ENCODE measurements around the gene KRT15.
"Not testable (repeated sequence)": the region's sequence is repeated elsewhere in the genome, so short reads cannot be mapped to it uniquely, and the experiment has no call there.

The KRT15 gene

DNA sequence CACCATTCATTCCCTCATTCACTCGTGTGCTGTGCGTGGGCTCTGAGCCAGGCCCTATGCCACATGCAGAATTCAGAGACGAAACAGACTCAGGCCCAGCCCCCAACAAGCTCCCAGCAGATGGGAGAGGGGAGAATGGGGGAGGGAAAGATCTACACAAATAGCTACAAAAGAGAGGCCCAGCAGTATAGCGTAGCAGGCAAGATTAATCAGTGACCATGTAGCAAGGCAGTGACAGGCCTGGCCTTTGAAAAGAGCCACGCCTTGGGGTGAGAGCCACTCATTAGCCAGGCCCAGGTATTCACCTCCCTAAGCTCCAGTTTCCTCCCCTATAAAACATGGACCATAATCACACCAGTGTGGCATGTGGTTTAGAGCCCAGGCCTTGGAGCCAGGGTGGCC lies 25.8 kb upstream of the KRT15 start:
- DNase-seq (ENCODE audit: low spot score): no peak

DNA sequence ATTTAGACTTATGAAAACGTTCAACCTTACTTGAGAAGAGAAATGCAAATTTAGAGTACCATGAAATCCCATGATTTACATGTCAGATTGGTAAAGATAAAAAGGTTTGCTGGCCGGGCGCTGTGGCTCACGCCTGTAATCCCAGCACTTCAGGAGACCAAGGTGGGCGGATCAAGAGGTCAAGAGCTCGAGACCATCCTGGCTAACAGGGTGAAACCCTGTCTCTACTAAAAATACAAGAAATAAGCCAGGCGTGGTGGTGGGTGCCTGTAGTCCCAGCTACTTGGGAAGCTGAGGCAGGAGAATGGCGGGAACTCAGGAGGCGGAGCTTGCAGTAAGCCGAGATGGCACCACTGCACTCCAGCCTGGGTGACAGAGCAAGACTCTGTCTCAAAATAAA lies 24.1 kb upstream of the KRT15 start:
- not testable (repeated sequence) for DNase-seq (ENCODE audit: low spot score)

DNA sequence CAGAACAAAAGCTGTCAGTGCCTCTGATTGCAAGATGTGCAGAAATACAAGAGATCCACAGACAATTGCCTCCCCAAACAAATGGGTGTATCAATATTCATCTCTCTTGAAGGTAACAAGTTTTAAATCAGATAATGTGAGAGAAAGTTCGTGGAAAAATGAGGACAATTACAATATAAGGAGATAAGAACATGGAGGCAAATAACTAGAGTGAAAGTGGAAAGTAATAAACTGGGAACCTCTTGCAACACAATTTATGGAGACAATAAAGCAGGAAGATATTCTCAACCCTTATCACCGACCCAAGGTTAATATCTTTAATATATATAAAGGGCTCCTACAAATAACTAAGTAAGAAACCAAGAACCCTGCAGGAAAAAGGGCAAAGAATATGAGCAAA lies 23.7 kb upstream of the KRT15 start:
- DNase-seq (ENCODE audit: low spot score): no peak

DNA sequence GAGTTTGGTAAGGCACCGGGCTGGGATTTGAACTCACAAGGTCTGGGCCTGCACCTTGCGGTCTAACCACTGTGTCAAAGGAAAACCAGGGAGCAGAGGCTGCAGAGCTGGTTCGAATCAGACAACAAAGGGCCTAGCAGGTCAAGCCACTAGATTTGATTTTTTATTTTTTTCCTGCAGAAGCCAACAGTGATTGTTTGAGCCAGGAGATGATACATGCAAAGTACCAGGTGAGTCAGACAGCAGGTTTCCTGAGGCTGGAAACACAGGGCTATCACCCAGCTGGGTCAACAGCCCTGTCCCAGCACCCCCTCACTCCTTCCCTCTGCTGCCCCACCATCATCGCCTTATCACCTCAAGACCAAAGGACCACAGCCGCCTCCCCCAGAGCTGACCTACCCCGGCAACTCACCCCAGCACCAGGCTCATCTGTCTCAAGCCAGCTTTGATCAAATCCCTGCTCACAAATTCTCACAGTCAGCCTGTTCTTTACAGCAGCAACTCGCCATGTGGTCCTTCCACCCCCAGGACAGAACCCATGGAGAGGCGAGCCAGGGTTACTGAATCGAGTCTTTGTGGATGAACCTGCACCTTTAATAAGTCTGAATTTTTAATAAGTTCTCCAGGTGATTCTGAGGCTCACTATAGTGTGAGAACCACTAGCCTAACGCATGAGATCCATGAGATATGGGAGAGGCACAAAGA lies 22.4 kb upstream of the KRT15 start:
- DNase-seq (ENCODE audit: low spot score): no peak

DNA sequence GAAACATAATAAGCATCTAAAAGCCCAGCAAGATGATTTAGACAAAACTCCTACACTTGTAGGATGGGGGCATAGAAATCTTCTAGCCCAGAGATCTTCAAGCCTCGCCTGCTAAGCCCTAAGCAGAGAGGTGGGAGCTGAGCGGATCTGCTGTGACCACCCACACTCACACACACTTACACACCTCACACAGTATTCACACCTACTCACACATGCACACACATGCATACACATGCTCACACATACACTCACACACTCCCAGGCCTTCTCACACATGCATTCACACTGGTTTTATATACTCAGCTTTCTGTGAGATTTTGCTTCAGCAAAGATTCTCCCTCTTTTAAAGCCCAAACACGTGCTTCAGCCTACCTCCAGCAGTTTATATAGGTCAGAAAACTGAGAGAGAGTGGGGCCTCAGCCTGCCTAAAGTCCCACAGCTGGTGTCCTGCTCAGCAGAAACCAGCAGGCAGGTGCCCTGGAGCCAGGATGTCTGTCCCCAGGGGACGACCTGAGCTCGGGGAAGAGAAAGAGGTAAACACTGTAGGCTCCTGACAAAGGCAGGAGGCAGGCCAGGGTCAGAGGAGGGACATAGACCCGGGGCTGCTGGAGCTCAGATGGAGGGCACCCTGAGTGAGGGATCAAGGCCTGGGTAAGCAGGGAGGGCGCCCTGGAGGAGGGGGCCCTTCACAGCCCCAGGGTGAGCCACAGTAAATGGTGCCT lies 21.4 kb upstream of the KRT15 start:
- DNase-seq (ENCODE audit: low spot score): no peak

DNA sequence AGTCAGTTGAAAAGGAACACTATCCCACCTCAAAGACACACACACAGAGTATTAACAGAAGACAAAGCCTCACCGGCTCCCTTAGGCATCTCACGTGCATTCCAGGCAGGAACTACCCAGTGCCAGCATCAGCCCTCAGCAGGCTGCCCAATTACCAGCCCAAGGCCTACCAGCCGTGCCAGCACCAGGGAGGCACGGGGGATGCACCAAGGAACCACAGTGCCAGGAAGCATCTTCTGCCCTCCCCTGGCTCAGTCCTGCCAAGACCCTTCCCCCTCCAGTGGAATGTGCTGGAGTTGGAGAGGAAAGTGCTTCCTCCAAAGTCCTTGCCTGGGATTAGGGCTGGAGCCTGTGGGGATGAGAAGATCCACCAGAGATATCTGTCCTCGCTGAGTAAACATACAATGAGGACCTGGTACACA lies 20.4 kb upstream of the KRT15 start:
- DNase-seq (ENCODE audit: low spot score): no peak

DNA sequence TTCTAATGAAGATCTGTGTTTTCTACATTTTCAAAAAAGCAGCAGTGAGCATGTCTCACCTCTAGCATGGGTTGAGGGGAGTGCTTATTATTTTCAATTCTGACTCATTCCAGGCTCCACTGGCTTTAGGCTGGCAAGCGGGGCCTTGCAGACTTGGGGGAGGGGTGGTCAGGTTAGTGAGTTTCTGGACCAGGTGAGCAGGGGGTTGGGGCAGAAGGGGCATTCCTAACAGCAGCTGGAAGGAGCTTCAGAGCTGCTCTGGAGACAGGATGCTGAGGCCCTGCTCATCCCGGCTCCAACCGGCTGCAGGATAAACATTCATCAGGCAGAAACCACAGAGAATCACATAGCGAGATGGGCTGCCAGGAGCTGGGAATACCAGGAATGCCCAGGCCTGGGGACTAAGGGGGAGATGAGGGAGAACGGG lies 19.9 kb upstream of the KRT15 start:
- DNase-seq (ENCODE audit: low spot score): peak; percentile 56

DNA sequence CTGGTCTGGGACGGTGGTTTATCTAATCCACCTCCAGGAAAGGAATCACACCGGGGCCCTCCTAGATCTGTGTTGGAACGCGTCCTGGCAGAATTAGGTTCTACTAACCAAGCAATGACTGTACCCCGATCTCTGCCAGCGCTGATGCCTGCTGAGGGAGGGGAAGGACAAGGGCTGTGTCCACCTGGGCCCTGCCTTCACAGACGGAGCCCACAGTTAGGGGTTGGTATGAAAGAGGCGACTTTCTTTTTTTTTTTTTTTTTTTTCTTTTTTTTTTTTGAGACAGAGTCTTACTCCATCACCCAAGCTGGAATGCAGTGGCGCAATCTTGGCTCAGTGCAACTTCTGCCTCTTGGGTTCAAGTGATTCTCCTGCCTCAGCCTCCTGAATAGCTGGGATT lies 19.3 kb upstream of the KRT15 start:
- DNase-seq (ENCODE audit: low spot score): no peak

DNA sequence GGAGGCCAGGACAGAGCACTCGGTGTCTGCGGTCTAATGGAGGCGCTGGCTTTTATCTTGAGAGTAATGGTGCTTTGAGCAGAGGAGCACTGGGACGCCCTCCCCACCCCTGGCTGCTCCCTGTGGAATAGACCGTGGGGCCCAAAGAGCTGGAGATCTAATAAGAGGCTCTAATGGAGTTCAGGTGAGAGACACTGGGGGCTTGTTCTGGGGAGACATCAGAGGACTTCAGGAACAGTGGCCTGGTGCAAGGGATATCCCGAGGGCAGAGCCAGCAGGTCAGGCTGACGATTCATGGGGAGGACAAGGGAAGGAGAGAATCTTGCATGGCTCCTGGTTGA lies 18.9 kb upstream of the KRT15 start:
- no peak for DNase-seq (ENCODE audit: low spot score)

DNA sequence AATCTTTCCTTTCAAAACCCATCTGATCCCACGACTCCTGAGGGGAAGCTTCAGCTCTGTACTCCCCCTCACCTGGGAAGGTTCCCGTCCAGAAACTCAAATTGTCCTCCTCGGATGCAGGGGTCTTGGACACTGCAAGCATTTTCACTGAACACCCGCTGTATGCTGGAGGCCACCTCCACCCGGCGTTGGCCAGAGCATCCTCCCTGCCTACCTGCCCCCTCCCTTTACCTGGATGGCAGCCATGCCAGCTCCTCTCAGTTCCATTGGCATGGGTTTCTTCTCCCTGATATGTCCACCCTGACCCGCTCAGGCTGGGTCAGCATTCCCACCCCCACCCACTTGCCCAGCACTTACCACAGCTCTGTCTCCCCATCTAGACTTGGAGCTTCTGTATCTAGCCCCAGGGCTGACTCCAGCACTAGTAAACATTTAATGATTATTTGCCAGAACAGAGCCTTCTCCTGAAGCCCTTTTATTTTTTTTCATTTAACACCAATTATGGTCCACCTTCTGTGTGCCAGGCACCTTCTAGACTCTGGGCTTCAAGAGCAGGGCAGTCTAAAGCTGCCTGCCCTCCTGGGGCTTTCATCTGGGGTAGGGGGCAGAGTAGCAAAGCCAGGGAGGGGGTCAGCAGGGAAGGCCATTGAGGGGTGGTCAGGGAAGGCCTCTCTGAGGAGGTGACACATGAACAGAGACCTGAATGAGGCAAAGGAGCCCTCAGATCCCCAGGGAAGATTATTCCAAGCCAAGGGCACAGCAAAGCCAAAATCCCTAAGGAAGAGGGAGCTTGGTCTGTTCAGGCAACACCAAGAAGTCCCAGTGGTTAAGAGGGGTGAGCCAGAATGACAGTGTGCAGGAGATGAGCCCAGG lies 18.3 kb upstream of the KRT15 start:
- DNase-seq (ENCODE audit: low spot score): no peak

DNA sequence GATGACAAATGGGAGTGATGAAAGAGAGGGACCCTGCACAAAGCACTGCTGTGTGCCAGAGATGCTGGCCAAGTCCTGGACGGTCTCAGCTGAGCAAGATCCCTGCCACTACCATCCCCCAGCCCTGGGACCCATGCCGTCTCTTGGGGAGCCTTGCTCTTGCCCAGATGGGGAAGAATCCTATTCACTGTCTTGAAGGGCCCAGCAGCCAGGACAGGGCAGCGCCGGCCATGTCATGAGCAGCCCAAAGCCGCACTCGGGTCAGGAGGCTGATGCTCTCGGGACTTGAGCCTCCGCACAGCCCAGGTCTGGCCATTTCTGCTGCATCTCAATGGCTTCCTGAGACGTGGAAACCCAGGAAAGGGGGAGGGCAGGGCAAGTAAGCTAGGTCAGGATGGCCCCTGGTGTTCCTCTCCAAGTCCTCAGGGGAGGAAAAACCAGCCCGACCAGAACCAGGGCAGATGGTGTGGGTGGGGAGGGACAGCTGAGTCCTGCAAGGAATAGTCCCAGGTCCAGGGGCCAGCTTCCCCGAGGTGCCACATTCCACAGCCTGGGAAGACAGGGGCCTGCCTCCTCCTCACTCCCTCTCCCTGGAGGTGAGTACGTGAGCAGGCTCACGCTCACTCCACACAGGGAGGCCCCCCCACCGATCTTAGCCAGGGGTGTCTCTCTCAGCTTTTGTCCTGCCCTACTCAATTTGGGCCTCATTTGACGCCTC lies 17.2 kb upstream of the KRT15 start:
- no peak for DNase-seq (ENCODE audit: low spot score)

DNA sequence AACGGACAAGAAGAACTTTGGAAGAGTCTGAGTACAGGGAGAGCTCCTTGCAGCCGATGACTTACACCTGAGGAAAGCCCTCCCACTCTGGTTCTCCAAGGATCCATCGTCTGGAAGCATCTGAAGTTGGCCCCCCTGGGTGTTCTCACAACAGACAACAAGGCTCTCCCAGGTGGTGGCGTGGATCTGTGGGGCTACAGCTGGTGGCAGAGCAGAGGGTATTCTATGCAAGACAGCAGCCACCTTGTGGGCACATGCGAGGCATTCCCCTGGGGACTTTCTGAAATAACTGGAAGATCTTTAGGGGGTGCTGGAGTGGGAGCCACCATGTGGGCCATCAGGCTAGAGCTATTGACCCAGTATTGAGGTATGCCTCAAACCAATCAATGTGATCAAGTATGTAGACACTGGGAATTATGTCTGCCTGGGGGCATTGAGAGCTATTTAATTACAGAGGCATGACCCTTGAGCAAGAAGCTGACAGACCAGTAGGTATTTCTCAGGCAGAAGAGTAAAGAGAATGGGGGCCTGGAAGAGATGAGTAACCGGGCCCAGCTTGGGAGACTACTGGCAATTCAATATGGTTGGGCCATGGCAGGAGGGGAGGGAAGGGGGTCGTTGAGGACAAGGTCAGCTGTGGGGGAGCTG lies 16.3 kb upstream of the KRT15 start:
- no peak for DNase-seq (ENCODE audit: low spot score)

DNA sequence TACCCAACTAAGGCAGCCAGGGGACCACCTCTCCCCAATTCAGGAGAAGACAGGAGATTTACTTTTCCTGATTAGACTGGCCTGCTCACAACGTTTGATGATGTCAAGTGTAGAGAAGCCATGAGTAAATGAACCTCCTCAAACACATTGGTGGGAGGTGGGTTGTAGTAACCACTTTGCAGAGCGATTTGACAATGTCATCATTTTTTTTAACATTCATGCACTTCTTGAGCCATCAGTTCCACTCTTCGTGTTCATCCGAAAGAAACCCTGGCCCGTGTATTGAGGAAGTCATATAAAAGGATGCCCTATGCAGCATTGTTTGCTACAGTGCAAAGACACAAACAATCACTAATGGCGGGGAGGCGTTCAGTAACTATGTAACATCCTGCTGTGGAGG lies 14.9 kb upstream of the KRT15 start:
- DNase-seq (ENCODE audit: low spot score): no peak

DNA sequence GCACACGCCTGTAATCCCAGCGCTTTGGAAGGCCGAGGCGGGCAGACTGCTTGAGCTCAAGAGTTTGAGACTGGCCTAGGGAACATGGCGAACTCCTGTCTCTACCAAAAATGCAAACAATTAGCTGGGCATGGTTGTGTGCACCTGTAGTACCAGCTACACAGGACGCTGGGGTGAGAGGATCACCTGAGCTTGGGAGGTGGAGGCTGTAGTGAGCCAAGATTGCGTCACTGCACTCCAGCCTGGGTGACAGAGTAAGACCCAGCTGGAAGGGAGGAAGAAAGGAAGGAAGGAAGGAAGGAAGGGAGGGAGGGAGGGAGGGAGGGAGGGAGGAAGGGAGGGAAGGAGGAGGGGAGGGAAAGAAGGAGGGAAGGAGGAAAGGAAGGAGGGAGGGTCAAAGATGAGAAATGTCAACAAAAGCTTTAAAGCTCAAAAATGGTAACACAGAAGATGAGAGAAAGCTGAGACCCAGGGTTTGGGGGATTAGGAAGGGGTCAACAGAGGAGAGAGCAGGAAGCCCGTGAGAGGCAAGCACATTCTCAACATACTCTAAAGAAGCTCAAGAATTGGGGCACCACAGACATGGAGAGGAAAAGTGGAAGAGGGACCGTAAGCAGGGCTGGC lies 14.4 kb upstream of the KRT15 start:
- DNase-seq (ENCODE audit: low spot score): no peak

DNA sequence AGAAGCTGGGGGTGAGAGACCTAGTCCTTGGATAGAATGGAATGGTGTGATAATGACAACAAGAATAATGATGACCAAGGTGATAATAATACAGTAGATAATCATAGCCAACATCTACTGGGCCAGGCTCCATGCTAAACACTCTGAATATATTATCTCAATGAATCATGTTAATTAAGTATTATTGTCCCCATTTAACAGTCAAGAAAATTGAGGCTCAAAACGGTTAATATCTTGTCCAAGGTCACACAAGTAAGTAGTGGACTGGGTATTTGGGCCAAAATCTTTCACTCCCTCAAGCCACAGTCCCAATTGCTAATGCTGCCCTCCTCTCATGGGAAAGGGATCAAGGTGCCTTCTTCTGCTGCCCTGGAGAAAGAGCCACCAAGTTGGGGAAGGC lies 13.3 kb upstream of the KRT15 start:
- no peak for DNase-seq (ENCODE audit: low spot score)

DNA sequence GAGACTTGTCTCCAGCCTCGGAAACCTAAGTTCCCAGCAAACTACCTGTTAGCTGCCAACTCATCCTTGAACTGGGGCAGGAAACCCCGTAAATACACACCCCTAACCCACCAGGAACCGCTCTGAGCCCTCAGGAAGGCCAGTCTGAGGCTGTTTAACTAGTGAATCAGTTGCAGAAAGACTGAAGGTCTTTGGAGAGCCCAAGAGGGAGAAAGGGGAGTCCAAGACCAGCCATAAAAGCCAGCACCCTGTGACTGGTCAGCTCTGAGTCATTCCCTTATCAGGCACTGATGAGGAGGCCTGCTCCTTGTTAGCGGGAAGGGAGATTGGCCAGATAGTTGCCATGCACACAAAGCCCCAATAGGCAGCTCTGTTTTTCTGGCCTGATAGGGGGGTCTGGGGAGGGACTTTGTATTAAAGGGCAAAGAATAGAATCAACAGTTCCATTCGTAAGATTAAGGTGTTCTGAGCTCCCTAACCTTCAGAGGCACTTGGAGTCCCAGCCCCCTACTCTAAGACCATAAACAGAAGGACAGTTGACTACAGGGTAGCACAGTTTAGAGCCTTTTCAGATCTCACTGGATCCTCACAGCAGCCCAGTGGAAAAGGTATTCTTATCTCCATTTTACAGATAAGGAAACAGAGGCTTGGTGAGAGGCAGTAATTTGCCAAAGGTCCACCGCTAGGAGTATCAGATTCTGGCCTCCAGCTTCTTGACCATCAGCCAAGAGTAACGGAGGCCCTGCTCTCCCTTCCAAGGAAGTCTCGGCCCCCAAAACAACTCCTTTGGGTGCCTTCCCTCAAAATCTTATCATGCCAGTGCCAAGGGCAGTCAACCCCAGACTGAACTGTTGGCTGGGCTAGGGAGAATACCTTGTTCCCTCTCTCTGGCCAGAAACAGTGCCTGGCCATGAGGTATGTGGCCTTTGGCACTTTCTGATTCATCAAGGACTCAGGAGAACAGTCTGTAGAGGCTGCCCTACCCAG lies 11.7 kb upstream of the KRT15 start:
- peak; percentile 78 for DNase-seq (ENCODE audit: low spot score)

DNA sequence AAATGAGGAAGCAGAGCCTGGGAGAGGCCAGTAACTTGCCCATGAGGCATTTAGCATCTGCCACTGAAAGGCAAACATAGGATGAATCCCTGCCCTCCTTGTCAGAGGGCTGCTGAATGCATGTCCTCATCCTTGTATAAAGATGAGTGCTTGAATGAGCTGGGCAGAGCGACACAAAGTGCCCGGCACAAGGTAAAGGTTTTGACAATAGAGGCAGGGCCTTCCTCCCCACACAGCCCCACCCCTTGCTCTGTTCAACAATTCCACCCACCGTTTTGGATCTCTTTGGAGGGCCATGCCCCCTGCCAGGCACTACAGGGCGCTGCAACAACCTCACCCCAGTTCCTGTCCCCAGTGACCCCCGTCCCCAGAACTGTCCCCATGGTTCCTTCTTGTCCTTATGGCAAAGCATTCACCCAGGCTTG lies 10.8 kb upstream of the KRT15 start:
- DNase-seq (ENCODE audit: low spot score): no peak

DNA sequence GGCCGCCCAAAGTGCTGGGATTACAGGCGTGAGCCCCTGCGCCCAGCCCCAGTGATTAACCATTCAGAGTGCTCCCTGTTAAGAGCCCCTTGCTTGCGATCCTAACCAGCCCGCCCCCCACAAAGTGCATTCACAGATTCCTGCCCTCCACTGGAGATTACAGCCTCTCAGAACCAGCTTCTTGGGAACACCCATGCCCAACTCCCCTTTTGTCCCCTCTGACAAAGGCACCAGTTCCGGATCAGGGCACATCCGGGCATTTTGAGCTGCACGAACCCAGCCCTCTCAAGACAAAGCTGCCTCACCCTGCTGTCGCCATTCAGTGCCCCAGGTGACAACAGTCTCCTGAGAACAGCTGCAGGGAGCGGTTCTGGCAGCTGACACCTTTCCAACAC lies 10.3 kb upstream of the KRT15 start:
- DNase-seq (ENCODE audit: low spot score): no peak

DNA sequence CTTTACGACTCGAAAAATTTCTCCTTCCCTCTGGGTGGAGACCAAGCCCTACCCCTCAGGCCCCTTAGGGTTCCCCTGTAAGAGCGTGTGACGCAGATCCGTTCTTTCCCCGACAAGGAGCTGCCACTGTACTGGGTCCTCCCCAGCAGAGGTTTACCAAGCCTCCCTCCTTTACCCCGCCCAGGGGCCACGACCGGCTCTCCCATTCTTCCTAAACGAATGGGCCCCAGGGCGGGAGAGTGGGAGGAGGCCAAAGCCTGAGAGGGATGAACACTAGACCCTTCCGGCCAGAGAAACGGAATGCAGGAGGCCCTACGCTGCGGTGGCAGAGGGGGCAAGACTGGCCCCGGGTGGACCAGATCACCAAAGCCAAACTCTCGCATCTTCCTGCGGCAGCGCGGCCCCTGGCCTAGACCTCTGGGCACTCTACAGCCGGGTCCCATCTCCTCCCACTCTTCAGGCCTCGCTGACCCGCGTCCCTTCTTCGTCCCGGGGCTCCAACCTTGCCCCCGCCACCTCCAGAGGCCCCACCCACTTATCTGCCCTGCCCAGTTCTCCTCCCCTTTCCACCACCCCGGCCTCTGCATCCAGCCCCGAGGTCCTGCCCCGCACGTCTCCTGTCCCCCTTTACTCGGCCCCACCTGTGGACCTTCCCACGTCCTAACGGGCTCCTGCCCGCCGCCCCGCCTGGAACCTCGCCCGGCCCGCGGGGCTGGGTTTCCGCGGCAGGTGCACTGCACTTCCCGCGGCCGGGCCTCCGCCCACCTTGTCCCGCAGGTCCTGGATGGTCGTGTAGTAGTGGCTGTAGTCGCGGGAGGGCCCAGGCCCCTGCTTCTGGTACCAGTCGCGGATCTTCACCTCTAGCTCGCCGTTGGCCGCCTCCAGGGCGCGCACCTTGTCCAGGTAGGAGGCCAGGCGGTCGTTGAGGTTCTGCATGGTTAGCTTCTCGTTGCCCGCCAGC lies 8.7 kb upstream of the KRT15 start:
- DNase-seq (ENCODE audit: low spot score): no peak

All from AG08395 (cell line).